Activated CD8-positive, alpha-beta memory T cell treated with anti-CD3 and anti-CD28 coated beads, Interleukin-2, amount 50 U/mL, for 4 hours (primary cell): Measurements from ENCODE around the gene ADAM12.
A peak's percentile ranks its signal among the peaks of the same experiment; 100 is the strongest.

Source experiments
- DNase-seq: peaks from one replicate; pipeline ENCODE4 v3.0.0-alpha.2; 2020

The ADAM12 gene

DNA sequence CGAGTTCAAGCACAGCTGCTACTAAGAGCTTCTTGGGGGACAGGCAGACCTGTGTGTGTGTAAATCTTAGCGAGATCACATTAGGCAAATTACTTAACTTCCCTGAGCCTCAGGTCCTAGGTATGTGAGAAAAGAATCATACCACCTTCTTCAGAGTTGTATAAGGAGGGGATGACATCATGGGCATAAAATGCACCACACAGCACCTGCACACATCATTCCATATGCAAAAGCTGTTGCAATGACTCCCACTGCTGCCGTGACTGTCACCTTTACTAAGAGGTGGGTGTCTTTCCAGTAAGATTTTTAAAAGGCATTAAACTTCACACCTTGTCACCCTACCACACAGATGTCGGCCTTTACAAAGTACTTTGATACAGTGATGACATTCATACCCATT is 345.9 kb downstream of the ADAM12 start:
- no peak for DNase-seq

DNA sequence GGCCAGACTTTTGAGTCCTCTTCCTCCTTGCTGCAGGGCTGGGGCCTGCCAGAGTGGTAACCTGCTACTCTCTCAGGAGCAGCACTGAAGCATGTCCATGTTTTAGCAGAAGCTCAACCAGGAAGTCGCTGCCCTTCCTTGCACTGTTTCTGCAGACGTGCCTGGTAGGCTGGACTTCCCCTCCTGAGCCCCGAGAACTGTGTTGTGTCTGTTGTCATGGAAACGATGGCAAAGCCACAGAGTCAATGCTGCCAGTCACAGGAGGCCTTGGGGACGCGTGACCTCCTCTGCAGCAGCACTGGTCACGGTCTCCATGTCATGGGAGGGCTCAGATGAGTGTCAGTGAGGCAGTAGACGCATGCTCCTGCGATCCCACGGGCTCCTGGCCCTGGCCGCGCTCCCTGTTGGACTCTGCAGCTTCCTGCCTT is 346.5 kb downstream of the ADAM12 start:
- DNase-seq, result peak; percentile 39

DNA sequence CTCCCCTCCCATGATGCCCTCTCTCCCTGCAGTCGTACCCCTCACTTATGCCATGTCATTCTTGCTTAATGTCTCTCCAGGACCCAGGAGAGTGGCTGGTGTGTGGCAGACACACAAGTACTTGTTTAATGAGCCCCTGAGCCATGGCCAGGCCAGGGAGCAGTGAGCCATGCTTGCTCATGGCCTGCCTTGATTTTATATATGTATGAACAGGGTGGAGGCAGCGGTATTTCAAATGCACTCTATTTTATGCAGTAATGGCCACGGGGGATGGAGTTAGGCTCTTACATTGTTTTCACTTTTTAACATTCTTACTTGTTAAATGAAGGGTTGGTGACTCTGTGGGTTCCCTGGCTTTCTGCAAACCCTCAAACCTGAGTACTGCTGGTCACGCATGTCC is 347.2 kb downstream of the ADAM12 start:
- DNase-seq, result no peak

DNA sequence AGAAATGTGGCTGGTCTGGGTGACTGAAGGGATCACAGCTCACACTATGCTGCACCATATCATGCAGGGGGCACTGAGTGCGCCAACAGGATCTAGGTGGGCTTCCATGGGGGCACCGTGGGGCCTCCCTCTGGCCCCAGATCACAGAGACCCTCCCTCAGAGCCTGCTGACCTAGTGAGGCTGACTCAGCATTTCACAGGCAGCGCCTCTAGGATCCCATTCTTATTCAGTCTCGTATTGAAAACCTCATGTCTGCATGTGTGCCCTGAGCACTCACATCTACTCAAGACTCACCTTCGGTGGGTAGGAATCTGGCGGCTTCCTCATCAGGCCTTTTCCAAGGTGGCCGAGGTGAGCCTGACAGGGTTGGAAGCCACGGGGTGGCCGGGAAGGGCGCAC is 350.3 kb downstream of the ADAM12 start:
- no peak for DNase-seq

DNA sequence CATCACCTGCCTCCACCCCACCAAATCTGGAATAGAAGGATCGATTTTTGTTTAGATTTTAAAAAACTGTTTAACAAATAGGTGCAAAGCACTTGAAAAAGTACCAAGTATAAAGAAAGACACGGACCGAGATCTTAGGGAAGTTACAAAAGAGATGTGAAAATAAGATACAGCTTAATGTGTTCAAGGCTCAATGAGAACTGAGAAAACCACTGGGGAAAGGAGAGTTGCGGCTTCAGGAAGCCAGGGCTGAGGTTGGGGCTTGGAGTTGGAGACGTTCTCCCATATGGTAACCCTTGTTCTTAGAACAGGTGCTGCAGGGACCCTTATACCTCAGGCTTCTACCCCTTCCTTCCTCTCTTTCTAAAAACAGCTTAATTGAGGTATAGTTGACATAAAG is 351.8 kb downstream of the ADAM12 start:
- no peak for DNase-seq

DNA sequence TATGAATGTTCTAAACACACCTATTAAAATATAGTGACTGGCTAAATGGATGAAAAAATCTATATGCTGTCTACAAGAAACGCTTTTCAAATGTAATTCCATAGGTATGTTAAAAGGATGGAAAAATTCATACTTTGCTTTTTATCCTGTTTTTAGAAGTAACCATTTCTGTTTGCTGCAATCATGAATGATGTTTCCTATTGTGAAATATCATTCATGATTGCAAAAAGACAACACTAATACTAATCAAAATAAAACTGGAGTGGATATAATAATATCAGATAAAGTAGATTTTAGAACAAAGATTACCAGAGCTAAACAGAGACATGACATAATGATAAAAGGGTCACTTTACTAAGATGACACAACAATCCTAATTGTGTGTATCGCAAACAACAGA is 353.7 kb downstream of the ADAM12 start:
- no peak for DNase-seq

DNA sequence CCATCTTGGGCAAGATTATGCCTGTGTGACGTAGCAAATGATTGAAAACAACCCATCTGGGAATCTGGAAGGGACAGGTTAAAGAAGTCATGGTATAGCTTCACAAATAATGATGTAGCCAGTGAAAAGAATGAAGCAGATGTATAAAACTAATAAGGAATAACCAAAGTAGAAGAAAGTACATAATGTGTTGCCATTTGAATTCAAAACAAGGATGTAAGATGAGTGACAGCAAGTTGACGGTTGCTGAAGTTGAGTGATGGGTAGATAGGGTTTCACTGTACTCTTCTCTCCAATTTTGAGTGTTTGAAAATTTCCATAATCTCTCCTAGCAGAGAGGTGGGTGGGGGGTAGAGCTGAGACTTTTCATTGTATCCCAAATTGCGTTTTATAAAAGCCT is 358.3 kb downstream of the ADAM12 start:
- DNase-seq, result no peak

DNA sequence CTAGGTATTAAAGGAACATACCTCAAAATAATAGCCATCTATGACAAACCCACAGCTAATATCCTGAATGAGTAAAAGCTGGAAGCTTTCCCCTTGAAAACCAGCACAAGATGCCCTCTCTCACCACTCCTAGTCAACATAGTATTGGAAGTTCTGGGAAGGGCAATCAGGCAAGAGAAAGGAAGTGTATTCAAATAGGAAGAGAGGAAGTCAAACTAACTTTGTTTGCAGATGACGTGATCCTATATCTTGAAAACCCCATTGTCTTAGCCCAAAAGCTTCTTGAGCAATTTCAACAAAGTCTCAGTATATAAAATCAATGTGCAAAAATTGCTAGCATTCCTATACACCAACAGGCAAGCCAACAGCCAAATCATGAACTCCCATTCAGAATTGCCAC is 360.6 kb downstream of the ADAM12 start:
- DNase-seq, result no peak

DNA sequence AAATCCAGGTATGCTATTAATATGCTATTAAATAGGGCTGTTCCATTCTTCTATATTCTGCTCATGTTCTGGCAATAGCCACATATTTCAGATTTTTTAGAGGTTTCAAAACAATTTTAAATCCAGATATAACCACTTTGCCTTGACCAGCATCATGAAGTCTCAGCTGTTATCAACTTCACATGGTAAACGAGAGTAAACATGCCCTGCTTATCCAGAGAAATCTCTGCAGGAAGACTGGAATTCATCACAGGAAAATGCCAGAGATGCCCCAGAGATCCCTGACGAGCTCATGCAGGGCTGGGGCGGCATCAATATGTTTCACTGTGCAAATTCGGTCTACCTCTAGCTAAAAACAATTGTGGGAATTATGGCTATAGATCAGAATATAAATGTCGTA is 365.4 kb downstream of the ADAM12 start:
- no peak for DNase-seq

DNA sequence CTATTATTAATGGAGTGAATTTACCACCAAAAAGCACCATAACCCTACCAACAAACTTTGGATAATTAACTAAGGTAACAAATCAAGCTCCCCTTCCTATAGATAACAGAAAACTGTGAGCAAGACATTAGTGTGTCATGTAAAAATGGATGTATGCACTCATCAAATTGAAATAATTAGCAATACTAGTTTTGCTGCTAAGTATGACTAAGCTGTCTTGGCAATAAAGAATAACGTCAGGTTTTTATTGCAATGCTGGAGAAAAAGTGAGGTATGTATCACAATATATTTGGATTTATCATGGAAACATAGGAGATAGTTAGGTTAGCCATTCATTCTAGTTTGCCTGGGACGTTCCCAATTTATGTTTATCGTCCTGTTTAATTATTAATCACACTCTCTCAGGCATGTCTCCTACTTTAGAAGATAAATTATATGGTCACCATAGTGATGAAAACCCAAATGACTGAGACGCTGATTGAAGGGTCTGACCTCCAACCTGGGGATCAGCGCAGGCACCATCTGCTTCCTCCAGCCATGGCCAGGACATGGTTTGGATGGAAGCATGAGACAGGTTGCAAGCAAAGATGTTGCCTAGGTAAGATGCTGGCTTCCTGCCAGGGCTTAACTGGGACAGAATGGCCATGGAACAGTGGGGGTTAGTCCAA is 366.3 kb downstream of the ADAM12 start:
- no peak for DNase-seq

DNA sequence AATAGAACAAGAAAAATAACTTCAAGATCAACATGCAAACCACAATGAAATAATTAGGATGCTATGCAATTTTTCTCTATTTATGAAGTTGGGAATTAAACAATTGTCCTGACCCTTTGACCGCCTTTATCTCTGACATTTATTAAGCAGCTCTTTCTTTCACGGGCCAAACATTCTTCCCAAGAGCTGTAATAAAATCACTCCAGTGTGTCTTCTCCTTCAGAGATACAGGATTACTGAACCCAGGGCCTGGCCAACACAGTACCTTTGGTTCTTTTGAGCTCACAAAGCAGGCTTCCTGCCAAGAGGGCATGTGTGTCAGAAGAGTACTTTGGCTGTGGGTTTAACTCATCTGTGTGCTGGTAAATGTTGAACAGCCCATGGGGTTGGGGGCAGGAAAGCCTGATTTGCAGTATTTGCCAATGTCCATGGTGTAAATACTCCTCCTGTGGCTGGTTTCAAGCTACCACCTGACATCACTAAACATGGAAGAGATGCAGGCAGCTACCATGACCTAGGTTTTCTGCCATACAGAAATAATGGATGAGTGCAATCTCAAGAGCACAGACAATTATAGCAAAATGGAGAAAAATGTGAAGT is 370.2 kb downstream of the ADAM12 start:
- no peak for DNase-seq

DNA sequence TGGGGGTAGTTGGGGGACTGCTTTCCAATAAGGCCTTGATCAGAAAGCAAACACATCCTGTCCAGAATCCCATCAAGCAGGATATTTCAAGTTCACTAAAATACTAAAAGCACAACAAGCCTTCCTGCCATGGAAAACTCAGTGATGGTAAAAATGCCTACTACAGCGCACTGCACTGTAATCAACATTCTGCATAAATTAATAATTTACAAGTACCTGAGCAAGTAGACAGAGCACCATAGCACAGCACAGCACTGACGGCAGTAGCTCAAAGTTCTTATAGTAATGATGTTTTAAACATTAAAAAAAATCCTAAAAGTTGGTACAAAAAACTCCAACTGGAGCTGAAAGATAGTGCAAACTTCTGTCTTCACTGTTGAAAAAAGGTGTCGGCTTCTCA is 371.4 kb downstream of the ADAM12 start:
- no peak for DNase-seq

DNA sequence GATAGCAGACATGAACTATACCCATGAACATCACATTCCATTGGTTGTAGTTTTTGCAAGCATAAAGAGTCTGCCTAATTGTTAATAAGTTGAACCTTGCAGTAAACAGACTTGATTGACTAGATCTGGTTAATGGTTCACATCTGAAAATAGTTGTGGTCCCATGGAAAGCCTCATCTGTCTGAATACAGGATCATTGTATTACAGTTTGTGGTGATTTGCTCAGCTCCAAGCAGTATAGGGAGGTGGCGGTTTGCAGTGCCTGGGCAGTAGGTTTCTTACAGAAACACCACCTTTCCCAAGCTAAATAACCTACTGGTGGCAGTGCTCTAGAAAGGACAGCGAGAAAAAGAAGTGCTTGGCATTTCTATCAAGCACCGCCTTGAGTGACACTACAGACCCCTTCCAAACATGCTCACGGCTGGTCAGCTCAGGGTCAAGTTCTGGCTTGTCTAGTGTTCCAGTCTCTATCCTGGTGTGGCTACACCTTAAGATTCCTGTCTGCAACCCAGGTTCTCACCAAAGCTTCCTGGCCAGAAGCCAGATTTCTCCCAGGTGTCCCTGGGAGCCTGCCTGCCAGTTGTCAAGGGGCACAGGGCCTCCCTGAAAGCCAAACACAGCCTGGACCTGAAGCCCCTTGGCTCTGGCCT is 372.0 kb downstream of the ADAM12 start:
- no peak for DNase-seq

DNA sequence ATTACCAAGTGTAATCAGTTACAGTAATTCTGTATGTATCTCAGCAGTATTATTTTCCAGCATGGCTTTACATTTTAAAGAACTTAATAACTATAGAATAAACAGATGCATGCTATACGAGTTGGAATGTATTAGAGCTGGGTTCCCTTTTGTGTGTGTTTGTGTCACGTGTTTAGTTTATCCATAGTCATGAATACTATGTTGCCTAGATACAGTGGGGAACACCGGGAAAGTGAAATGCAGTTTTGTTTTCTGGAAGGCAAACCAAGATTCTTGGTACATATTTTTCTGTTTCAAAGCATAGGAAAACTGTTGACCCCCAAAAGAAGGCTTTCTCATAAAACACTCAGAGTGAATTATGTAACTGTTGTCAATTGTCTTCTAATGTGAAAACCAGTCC is 372.9 kb downstream of the ADAM12 start:
- DNase-seq, result no peak

DNA sequence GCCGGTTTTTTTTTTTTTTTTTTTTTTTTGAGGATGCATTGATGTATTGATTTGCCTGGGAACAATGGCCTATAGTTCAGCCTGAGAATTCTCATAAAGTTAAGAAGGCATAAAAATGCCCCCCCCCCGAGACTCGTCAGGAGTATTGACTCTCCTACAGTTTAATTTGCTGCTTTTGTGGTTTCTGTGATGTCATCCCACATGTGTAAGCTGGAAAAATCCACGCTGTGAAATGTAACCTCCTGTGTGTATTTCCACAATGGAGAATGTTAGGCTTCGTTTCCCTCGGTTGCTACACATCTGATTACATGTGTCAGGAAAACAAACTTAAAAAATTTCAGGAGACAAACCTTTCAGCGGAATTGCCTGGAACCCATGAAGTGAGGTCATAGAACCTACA is 374.0 kb downstream of the ADAM12 start:
- DNase-seq, result no peak

DNA sequence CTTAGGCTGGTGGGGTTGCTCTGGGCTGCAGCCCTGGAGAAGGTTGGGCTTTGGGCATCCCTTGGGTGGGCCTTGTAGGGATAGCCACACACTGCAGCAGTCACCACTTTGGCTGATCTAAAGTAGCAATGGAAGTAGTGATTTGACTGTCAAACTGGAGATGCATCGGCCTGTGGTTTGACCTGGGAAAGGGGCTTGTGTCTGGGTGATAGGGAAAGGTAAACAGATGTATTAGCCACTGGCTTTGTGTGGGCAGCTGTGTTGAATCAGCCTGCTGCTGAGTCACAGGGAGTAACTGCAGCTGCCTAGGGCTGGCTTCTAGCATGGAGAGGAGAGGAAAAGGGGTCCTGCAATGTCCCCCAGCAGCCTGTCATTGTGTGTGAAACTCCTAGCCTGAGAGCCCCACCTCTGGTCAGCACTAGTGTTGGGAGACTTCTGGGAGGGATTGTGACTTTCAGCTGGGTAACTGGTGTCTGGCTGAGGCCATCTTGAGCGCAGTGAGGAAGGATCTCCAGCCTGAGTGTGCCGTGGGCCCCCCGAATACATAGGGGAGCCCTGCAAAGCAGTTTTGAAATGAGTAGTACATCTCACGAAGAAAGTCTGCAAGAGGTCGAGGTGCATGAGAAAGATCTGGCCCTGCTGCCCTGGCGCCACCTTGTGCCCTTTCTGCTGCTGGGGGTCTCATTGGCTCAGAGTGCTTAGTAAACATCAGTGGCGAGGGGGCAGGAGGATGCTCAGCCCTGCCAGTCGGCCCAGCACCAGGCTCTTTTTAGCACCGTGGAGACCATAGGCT is 374.6 kb downstream of the ADAM12 start:
- no peak for DNase-seq

DNA sequence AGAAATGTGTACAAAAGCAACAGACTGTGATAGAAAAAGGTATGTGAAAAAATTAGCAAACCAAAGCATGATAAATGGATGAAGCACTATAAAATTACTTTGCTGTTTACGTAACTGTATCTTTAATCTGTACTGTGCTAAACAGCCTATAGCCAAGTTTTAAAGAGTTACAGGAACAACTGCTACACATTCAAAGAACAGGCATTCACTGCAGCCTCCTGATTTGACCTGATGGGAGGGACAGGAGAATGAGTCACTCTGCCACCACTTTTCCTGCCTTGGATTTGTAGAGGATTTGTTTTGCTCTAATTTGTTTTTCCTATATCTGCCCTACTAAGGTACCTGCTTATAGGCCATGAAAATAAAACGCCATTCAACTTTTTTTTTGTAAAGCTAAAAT is 375.8 kb downstream of the ADAM12 start:
- DNase-seq, result no peak

DNA sequence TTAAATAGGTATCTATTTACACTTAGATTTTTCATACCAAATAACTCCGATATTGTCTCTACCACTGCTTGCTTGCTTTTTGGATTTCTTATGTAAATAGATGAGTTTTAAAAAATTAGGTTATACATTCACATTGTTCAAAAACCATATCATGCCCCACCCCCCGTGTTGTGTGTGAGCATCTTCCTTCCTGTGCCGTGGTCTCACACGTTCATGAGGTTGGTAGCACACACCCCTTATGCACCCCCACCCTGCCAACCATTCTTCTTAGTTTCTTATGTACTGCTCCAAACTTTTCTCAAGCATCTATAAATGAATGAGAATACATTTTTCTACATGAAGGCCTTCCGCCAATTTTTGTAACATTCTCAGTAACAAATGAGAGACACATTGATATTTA is 376.3 kb downstream of the ADAM12 start:
- DNase-seq, result no peak

DNA sequence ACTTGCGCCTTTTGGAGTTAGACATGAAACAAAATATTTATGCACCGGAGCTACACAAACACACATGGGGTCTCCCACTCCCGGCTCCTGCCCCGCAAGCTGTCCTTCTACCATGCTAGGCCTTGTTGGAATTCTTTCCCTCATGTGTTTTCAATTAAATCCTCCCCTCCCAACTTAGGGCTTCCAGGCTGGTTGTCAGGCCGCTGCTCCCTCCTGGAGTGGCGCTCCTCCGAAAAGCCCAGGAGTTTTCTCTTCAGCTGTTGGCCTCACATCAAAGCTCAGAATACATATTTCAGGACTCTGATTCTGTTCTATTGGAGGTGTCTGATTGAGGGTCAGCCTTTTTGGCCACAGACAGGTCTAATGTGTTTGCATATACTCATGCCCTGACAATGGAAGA is 378.6 kb downstream of the ADAM12 start:
- no peak for DNase-seq

DNA sequence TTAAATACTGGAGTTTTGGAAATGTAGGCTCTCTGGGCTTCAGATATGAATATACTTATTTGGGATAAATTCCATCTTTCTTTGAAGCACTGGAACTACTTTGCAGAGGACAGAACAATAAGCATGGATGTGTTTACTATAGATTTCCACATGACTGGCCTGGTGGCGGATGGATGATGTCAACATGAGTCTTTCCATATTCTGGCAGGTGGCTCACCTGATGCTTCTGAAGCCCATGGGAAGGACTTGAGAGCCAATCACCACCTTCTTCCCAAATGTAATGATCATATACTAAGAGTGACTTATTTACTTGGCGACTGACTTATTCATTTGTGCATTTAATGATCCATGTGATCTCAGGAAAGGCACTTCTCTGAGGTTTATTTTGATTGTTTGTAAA is 381.4 kb downstream of the ADAM12 start:
- DNase-seq, result no peak

DNA sequence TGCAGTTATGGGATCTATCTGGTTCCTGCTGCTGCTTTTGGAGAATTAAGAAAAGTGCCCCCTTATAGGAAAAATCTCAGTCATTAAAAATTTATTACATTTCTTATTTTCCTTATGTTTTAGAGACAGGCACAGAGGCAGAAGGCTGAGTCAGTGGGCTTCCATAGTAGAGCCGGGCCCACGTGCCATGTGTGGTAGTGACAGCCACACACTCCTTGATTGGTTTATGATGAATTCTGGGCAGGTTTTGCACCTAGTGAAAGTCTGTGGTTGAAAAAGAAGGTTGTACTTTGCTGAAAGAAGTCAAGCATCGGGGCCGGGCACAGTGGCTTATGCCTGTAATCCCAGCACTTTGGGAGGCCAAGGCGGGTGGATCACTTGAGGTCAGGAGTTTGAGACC is 382.0 kb downstream of the ADAM12 start:
- DNase-seq, result no peak

DNA sequence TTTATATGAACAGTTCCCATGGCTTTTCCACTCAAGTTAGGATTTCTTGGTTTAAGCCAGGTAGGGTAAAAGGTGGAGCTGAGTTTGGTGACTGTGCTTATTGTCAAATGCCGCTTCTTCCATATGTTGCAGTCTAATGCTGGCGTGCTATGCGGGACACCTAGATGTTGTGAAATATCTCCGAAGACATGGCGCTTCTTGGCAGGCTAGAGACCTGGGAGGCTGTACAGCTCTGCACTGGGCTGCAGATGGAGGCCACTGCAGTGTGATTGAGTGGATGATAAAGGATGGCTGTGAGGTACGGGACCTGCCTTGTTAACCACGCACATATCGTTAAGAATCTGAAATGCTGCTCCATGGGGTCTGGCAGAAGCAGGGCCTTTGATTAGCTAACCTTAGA is 383.5 kb downstream of the ADAM12 start:
- DNase-seq, result no peak

DNA sequence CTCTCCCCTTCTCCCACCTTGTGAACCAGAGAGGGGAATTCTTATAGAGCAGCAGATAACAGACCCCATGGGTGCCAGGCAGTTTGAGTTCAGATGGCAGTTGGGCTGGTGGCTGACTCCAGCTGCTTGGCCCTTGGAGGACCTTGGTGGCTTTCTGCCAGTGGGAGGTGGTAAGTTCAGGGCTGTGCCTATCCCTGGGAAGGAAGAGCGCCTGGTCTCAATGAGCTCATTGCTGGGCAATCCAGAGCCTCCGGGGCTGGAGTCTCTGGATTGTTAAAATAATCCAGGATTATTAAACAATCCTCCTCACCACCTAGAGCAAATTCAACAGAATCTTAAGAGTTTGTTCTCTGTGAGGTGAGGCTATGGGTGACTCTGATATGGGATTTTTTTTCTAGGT is 386.7 kb downstream of the ADAM12 start:
- no peak for DNase-seq

DNA sequence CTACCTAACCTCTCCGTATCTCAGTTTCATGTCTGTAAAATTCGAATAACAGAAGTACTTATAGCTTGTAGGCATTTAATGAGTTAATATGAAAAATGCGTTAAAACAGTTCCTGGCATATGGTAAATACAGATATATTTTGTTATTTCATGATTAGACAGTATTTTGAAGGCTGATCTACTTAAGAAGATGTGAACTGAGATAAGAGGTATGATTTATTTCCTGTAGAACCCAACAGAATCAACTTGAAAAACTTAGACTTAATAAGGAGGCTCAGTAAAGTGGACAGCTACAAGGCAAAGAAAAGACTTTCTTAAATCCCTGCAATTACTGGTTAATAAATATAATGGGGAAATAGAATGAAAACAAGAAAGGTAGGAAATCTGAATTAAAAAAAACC is 388.6 kb downstream of the ADAM12 start:
- no peak for DNase-seq
